ENCODE results near the gene PA2G4. TPM values are rescaled to one million over a fixed set of nuclear protein-coding genes. Genes with fewer than 3 reads are reported as not detected.
"Not testable (repeated sequence)": the region's sequence is repeated elsewhere in the genome, so short reads cannot be mapped to it uniquely, and the experiment has no call there.

The PA2G4 gene
- total RNA-seq, 3 donors from 2014 or later, result 94.4 to 134 (median 116) TPM

DNA sequence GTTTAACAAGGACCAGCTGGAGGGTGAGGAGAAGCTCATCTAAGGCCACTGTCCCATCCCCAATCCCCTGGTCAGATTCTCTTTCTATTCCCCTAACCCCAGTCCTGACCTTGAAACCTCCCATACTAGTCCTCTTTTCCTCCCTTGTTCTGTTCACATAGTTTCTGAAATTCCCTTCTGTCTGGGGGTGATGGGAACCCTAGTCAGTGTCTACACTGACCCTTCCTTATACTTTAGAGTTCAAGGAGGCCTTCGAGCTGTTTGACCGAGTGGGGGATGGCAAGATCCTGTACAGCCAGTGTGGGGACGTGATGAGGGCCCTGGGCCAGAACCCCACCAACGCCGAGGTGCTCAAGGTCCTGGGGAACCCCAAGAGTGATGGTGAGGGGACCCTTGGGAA, 50.5 kb downstream of the PA2G4 start:
- no peaks in the 10 kb centered on the region for H3K9me3 ChIP-seq
- no peak for DNase-seq (ENCODE audit: low spot score in 2 of 2)
- H3K4me1 ChIP-seq, result peaks cover 4 to 21% of the 10 kb centered on the region in 2 donors
- no peak overlapping the region for H3K27ac ChIP-seq
- no peaks in the 10 kb centered on the region for H3K36me3 ChIP-seq
- no peak for TF ChIP-seq POLR2A (IDR thresholded peaks at IDR 0.05)
- no peak for TF ChIP-seq CTCF (IDR thresholded peaks at IDR 0.05)
- no peak for TF ChIP-seq POLR2AphosphoS5 (IDR thresholded peaks at IDR 0.05)
- no peak overlapping the region for H3K4me3 ChIP-seq
- H3K27me3 ChIP-seq, result no peaks in the 10 kb centered on the region
- intact Hi-C loops (cut with DNase I; ENCODE audit: low total_unique reads), result loop anchor here (5.0 kb wide), 1 partner anchor 33 kb away; no protein-coding TSS in a partner anchor

DNA sequence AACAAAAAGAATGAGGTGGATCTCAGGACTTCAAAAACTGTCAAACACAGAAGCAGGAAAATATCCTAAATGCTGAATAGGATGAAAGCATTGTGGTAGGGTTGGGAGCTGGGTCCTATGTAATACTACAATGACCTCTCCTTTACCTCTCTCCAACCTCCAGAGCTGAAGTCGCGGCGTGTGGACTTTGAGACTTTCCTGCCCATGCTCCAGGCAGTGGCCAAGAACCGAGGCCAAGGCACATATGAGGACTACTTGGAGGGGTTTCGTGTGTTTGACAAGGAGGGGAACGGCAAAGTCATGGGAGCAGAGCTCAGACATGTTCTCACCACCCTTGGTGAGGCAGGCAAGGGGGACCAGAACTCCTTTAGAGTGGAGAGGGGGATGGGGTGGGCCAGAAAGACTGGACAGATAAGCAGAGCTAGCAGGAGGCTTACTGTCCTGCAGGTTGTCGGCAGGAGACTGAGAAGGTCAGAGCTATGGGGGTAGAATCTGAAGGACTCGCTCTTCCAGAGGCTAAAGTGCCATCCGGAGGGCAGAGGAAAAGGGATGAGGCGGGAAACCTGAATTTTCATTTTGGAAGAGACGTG, 51.0 kb downstream of the PA2G4 start:
- intact Hi-C loops (cut with DNase I; ENCODE audit: low total_unique reads), result loop anchor here (5.0 kb wide), 1 partner anchor 33 kb away; no protein-coding TSS in a partner anchor
- Histone ChIP-seq H3K27me3 (no peaks in the 10 kb centered on the region), H3K4me1 (peaks cover 7 to 26% of the 10 kb centered on the region in 2 donors), H3K27ac (no peak overlapping the region), H3K36me3 (no peaks in the 10 kb centered on the region), H3K4me3 (no peak overlapping the region), H3K9me3 (no peaks in the 10 kb centered on the region)
- no peak for DNase-seq (ENCODE audit: low spot score in 2 of 2)
- TF ChIP-seq POLR2AphosphoS5 (IDR thresholded peaks at IDR 0.05) (no peak), POLR2A (IDR thresholded peaks at IDR 0.05) (no peak), CTCF (IDR thresholded peaks at IDR 0.05) (no peak)

- peak overlapping the region; percentile 100 for H3K27ac ChIP-seq
- peaks cover 4 to 35% of the 10 kb centered on the region in 2 donors for H3K4me1 ChIP-seq
- DNase-seq (ENCODE audit: low spot score in 2 of 2); H3K36me3 ChIP-seq; H3K27me3 ChIP-seq; H3K9me3 ChIP-seq: not testable (repeated sequence)
- intact Hi-C loops (cut with DNase I; ENCODE audit: low total_unique reads), result loop anchor here (5.0 kb wide), 1 partner anchor 34 kb away; no protein-coding TSS in a partner anchor
- peak overlapping the region; percentile 89 to 97 (median 94) for H3K4me3 ChIP-seq
These were observed 52.3 kb downstream of the PA2G4 start for GRCh38 chr12:56156464-56157200.

DNA sequence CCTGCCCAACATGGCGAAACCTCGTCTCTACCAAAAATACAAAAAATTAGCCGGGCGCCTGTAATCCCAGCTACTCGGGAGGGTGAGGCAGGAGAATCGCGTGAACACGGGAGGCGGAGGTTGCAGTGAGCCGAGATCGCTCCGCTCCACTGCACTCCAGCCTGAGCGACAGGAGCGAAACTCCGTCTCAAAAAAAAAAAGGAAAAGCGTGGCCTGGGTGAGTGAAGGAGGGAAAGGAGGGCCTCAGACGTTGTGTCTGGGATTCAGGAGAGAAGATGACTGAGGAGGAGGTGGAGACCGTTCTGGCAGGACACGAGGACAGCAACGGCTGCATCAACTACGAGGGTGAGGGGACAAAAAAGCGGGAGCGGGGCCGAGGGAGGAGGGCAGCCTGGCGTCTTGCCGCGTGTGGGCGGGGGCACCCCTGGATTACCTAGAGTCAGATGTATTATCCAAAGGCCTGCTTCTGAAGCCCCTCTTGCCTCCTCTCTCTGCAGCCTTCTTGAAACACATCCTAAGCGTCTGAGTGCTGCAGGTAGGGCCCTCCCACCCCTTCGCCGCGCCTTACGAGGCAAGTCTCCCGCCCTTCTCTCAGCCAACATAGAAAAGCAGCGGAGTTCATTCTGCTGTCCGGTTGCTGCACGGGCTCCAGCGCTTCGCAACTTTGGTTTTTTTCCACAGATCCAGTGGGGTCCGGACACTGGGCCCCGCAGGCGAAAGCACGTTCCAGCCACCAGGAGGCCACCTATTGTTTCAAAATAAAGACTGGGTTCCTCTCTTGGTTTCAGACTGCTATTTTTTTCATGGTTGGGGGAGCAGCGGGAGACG, 53.1 kb downstream of the PA2G4 start:
- Histone ChIP-seq H3K36me3 (no peaks in the 10 kb centered on the region), H3K9me3 (no peaks in the 10 kb centered on the region), H3K4me1 (peaks cover 4 to 35% of the 10 kb centered on the region in 2 donors), H3K27ac (peak overlapping the region; percentile 100), H3K27me3 (no peaks in the 10 kb centered on the region), H3K4me3 (peak overlapping the region; percentile 89 to 97 (median 94))
- intact Hi-C loops (cut with DNase I; ENCODE audit: low total_unique reads), result loop anchor here (5.0 kb wide), 1 partner anchor 35 kb away; no protein-coding TSS in a partner anchor
- TF ChIP-seq CTCF (IDR thresholded peaks at IDR 0.05), result peak; percentile 69 to 90 (median 79)
- no peak for TF ChIP-seq POLR2A (IDR thresholded peaks at IDR 0.05)
- peak in 2 of 3 donors; percentile 8 to 9 for TF ChIP-seq POLR2AphosphoS5 (IDR thresholded peaks at IDR 0.05)
- DNase-seq (ENCODE audit: low spot score in 2 of 2), result peak; percentile 77 to 89
